ENCODE data around the gene COX8C. TPM values are rescaled to one million over a fixed set of nuclear protein-coding genes. Genes with fewer than 3 reads are reported as not detected.

Gene COX8C
- total and polyA plus RNA-seq, 3 donors from 2014 or later, result 19.9 to 65.3 (median 39.1) TPM

DNA sequence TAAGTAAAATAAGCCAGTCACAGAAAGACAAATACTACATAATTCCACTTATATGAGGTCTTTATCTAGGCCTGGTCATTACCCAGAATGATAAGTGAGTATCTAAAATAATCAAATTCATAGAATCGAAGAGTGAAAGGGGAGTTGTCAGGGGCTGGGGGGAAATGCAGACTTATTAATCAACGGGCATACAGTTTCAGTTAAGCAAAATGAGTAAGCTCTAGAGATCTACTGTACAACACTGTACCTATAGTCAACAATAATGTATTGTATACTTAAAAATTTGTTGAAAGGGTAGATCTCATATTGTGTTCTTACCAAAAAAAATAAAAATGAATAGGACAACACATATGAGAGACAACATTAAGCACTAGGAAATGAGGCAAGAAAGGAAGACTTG, 27.5 kb upstream of the COX8C start:
- 91 to 93% methylated on average over 2 of the region's 2 CpGs for WGBS, 2 donors
- no peak overlapping the region for H3K4me3 ChIP-seq
- no peak for DNase-seq
- TF ChIP-seq, protein P1, sequence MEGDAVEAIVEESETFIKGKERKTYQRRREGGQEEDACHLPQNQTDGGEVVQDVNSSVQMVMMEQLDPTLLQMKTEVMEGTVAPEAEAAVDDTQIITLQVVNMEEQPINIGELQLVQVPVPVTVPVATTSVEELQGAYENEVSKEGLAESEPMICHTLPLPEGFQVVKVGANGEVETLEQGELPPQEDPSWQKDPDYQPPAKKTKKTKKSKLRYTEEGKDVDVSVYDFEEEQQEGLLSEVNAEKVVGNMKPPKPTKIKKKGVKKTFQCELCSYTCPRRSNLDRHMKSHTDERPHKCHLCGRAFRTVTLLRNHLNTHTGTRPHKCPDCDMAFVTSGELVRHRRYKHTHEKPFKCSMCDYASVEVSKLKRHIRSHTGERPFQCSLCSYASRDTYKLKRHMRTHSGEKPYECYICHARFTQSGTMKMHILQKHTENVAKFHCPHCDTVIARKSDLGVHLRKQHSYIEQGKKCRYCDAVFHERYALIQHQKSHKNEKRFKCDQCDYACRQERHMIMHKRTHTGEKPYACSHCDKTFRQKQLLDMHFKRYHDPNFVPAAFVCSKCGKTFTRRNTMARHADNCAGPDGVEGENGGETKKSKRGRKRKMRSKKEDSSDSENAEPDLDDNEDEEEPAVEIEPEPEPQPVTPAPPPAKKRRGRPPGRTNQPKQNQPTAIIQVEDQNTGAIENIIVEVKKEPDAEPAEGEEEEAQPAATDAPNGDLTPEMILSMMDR (IDR thresholded peaks at IDR 0.05), result no peak
- no peak for TF ChIP-seq POLR2A (IDR thresholded peaks at IDR 0.05)
- intact Hi-C loops (cut with DNase I; ENCODE audit: low total_unique reads), result no loop called here
- no peaks in the 10 kb centered on the region for H3K9me3 ChIP-seq
- no peaks in the 10 kb centered on the region for H3K36me3 ChIP-seq (ENCODE audit: low read depth, missing control alignments)
- H3K4me1 ChIP-seq, result no peaks in the 10 kb centered on the region
- H3K27ac ChIP-seq, result no peak overlapping the region
- no peaks in the 10 kb centered on the region for H3K27me3 ChIP-seq

DNA sequence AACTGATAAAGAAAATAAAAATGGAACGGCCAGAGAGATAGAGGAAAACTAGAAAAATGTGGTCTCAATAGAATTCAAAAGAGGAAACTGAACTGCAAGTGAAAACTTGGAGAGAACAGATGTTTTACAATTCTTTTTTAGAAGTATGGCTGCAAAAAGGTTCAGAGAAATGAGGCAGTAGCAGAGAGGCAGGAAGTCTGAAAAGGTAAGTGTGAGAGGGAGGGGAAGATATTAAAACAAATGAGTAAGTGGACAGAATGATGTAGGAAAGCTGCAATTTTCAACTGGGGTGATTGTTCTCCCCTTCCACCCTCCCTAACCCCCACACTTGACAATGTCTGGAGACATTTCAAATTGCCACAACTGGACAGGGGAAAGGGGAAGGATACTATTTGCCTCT, 27.0 kb upstream of the COX8C start:
- no peak for TF ChIP-seq POLR2A (IDR thresholded peaks at IDR 0.05)
- TF ChIP-seq, protein P1 (IDR thresholded peaks at IDR 0.05), result no peak
- no peak overlapping the region for H3K27ac ChIP-seq

DNA sequence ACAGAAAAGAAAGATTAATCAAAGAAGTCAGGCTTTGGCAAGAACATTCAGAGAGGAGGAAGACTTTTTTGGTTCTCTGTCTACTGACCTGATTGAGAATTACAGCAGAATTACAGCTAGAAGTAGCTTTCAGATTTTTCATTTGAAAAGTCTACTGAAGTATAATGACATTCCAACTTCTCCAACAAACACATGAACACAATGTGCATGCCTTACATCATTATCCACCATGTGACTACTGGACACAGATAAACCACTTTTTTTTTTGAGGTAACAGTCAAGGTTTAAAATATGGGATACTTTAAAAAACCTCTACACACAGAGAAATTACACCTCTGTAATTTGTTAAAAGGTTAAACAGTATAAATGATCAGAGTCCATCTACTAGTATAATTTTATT, 26.5 kb upstream of the COX8C start:
- DNase-seq, result no peak
- Histone ChIP-seq H3K27me3 (no peaks in the 10 kb centered on the region), H3K4me3 (no peak overlapping the region), H3K36me3 (ENCODE audit: low read depth, missing control alignments) (no peaks in the 10 kb centered on the region), H3K4me1 (no peaks in the 10 kb centered on the region), H3K9me3 (no peaks in the 10 kb centered on the region), H3K27ac (no peak overlapping the region)
- TF ChIP-seq, protein P1 (IDR thresholded peaks at IDR 0.05), result no peak
- TF ChIP-seq POLR2A (IDR thresholded peaks at IDR 0.05), result no peak
- intact Hi-C loops (cut with DNase I; ENCODE audit: low total_unique reads), result no loop called here

More for the DNA sequence above, 27.0 kb upstream of the COX8C start:
- Histone ChIP-seq H3K4me1 (no peaks in the 10 kb centered on the region), H3K27me3 (no peaks in the 10 kb centered on the region), H3K4me3 (no peak overlapping the region), H3K9me3 (no peaks in the 10 kb centered on the region), H3K36me3 (ENCODE audit: low read depth, missing control alignments) (no peaks in the 10 kb centered on the region)
- intact Hi-C loops (cut with DNase I; ENCODE audit: low total_unique reads), result no loop called here
- DNase-seq, result no peak
- 50 to 63% methylated on average over 1 of the region's 1 CpG for WGBS, 2 donors

DNA sequence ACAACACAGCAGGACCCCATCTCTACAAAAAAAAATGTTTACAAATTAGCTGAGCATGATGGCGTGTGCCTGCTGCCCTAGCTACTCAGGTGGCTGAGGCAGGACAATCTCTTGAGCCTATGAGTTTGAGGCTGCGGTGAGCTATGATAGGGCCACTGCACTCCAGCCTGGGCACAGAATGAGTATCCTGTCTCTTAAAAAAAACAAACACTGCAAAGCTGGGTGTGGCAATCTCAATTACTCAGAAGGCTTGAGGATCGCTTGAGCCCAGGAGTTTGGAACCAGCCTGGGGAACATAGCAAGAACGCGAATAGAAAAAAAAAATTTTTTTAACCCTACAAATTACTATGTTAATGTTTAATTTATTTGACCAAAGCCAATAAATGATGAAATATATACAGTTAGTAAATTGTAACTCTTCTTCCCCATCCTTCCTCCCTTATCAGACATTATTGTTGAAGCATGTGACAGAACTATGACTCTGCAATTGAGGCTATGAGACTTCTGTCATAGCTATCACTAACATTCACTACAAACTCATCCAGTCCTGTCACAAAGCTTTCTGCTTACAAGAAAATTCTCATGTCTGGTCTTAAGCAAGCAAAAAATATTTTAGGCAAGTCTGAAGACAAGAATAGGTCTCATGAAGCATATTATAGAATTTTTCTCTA, 23.9 kb upstream of the COX8C start:
- no peak overlapping the region for H3K27ac ChIP-seq
- H3K4me3 ChIP-seq, result no peak overlapping the region
- no peaks in the 10 kb centered on the region for H3K4me1 ChIP-seq
- intact Hi-C loops (cut with DNase I; ENCODE audit: low total_unique reads), result no loop called here
- WGBS, 2 donors, result 94 to 97% methylated on average over 5 of the region's 5 CpGs
- H3K36me3 ChIP-seq (ENCODE audit: low read depth, missing control alignments), result no peaks in the 10 kb centered on the region
- no peak for TF ChIP-seq POLR2A (IDR thresholded peaks at IDR 0.05)
- TF ChIP-seq, protein P1 (IDR thresholded peaks at IDR 0.05), result no peak
- DNase-seq, result no peak
- H3K9me3 ChIP-seq, result no peaks in the 10 kb centered on the region
- no peaks in the 10 kb centered on the region for H3K27me3 ChIP-seq

DNA sequence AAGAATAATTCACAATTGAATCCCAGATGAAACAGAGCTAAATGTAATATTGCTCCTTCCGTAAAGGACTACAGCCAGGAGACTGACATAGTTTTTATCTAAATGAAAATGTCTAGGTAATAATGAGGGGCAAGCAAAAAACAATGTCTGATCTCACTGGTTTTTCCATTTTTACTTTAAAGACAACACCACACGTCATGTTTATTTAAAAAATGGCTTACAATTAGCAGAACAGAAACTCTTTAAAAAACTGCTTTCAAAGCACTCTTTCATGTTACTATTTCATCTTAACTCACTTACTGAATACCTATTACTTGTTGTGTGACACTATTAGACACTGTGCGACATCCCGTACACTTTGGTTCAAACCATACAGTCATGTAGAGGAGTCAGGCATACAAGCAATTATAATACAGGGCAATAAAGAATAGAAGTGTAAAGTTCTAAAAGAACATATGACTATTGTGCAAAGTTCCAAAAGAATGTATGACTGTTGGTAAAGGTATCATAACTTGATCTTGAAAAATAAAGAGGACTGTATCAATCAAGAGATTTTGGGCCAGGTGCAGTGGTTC, 23.3 kb upstream of the COX8C start:
- Histone ChIP-seq H3K4me3 (no peak overlapping the region), H3K27ac (no peak overlapping the region), H3K9me3 (no peaks in the 10 kb centered on the region), H3K27me3 (no peaks in the 10 kb centered on the region), H3K36me3 (ENCODE audit: low read depth, missing control alignments) (no peaks in the 10 kb centered on the region), H3K4me1 (no peaks in the 10 kb centered on the region)
- intact Hi-C loops (cut with DNase I; ENCODE audit: low total_unique reads), result no loop called here
- no peak for DNase-seq
- TF ChIP-seq, protein P1 (IDR thresholded peaks at IDR 0.05), result no peak
- TF ChIP-seq POLR2A (IDR thresholded peaks at IDR 0.05), result no peak
- WGBS, 2 donors, result 93 to 96% methylated on average over 4 of the region's 4 CpGs

All from testis (tissue), 3 donors.